Thoracic aorta (tissue), 2 donors: ENCODE results near the gene OR7G2. TPM values are rescaled to one million over a fixed set of nuclear protein-coding genes. Genes with fewer than 3 reads are reported as not detected.
"Not testable (repeated sequence)": the region's sequence is repeated elsewhere in the genome, so short reads cannot be mapped to it uniquely, and the experiment has no call there.

Experiments used
- ATAC-seq: fragments of 150-250 bp; one replicate; pipeline ENCODE4 v1.8.0; 2017; ENCODE audit warnings: low read depth; ENCODE audit not compliant: insufficient number of reproducible peaks, low FRiP score
- DNase-seq: peaks from one replicate; pipeline ENCODE4 v3.0.0-alpha.2; 2020; ENCODE audit warnings: low spot score
- H3K27ac ChIP-seq, 2 donors: fragments of 200-600 bp; sonication (generic); 1 replicate in 1 of 2; 2 replicates in 1 of 2; pipeline ENCODE4 v1.5.1; 2016; ENCODE audit warnings: mild to moderate bottlenecking in 2 of 2, moderate library complexity in 2 of 2
- H3K27me3 ChIP-seq: fragments of 200-600 bp; sonication (generic); replicated peaks from 2 replicates; pipeline ENCODE4 v1.6.0; 2016; ENCODE audit warnings: mild to moderate bottlenecking; ENCODE audit not compliant: insufficient read depth
- H3K36me3 ChIP-seq: fragments of 200-600 bp; sonication (generic); one replicate; pipeline ENCODE4 v1.5.1; 2016
- H3K4me1 ChIP-seq, 2 donors: fragments of 200-600 bp; sonication (generic); 1 replicate in 1 of 2; 2 replicates in 1 of 2; pipeline versions ENCODE4 v1.5.1 to v1.6.0; 2016; ENCODE audit warnings: low read depth in 2 of 2, mild to moderate bottlenecking in 1 of 2; ENCODE audit not compliant: control insufficient read depth in 1 of 2
- H3K4me3 ChIP-seq: fragments of 200-600 bp; sonication (generic); 2 replicates; pipeline ENCODE4 v1.5.1; 2016; ENCODE audit warnings: mild to moderate bottlenecking
- H3K9me3 ChIP-seq: fragments of 200-600 bp; sonication (generic); 2 replicates; pipeline ENCODE4 v1.5.1; 2016
- CTCF ChIP-seq: fragments of 200-600 bp; sonication (generic); IDR thresholded peaks from one replicate; pipeline ENCODE4 v1.5.1; 2019; ENCODE audit warnings: antibody characterized with exemption
- total RNA-seq, 2 donors: library from RNA; depleted of rRNA; stranded (reverse); fragments of >200 nt; gene quantifications; one replicate each; pipeline versions ENCODE4 v1.1.0 to v1.2.3, GENCODE V29; 2016

OR7G2 gene
- total RNA-seq, 2 donors from 2014 or later, result not detected

- ATAC-seq, result no peak
- H3K9me3 ChIP-seq, result no peaks in the 10 kb centered on the region
- H3K4me1 ChIP-seq, result no peaks in the 10 kb centered on the region
- H3K36me3 ChIP-seq, result no peaks in the 10 kb centered on the region
- no peak overlapping the region for H3K4me3 ChIP-seq
- TF ChIP-seq CTCF, result no peak
- no peak for DNase-seq
- no peaks in the 10 kb centered on the region for H3K27me3 ChIP-seq
- H3K27ac ChIP-seq, result no peak overlapping the region
Measured at GRCh38 chr19:9057505-9058258, 49.6 kb downstream of the OR7G2 start.

GRCh38 chr19:9056131-9056530 lies 51.1 kb downstream of the OR7G2 start:
- H3K36me3 ChIP-seq, ATAC-seq, DNase-seq, H3K4me1 ChIP-seq, H3K27me3 ChIP-seq, H3K9me3 ChIP-seq, H3K4me3 ChIP-seq, H3K27ac ChIP-seq: not testable (repeated sequence)

- H3K27me3 ChIP-seq, result no peaks in the 10 kb centered on the region
- no peak overlapping the region for H3K4me3 ChIP-seq
- H3K27ac ChIP-seq, result no peak overlapping the region
- H3K4me1 ChIP-seq, result no peaks in the 10 kb centered on the region
- ATAC-seq, result no peak
- DNase-seq, result no peak
- H3K9me3 ChIP-seq, result no peaks in the 10 kb centered on the region
- no peak for TF ChIP-seq CTCF
- H3K36me3 ChIP-seq, result no peaks in the 10 kb centered on the region
Measured at GRCh38 chr19:9054765-9055164, 52.5 kb downstream of the OR7G2 start.

GRCh38 chr19:9054207-9054606 lies 53.1 kb downstream of the OR7G2 start:
- Histone ChIP-seq H3K4me3 (no peak overlapping the region), H3K27me3 (no peaks in the 10 kb centered on the region), H3K36me3 (no peaks in the 10 kb centered on the region), H3K4me1 (no peaks in the 10 kb centered on the region), H3K9me3 (no peaks in the 10 kb centered on the region), H3K27ac (no peak overlapping the region)
- ATAC-seq (no peak), DNase-seq (no peak)
- no peak for TF ChIP-seq CTCF

- DNase-seq, H3K36me3 ChIP-seq, H3K9me3 ChIP-seq, H3K4me1 ChIP-seq, H3K27me3 ChIP-seq, H3K27ac ChIP-seq, ATAC-seq, H3K4me3 ChIP-seq: not testable (repeated sequence)
Measured at GRCh38 chr19:9053674-9054073, 53.6 kb downstream of the OR7G2 start.

GRCh38 chr19:9052894-9053293 lies 54.4 kb downstream of the OR7G2 start:
- H3K4me1 ChIP-seq, result no peaks in the 10 kb centered on the region
- no peaks in the 10 kb centered on the region for H3K36me3 ChIP-seq
- no peak for TF ChIP-seq CTCF
- H3K4me3 ChIP-seq, result no peak overlapping the region
- H3K27ac ChIP-seq, result no peak overlapping the region
- H3K9me3 ChIP-seq, result no peaks in the 10 kb centered on the region
- DNase-seq (no peak), ATAC-seq (no peak)
- H3K27me3 ChIP-seq, result no peaks in the 10 kb centered on the region

Other genes with a start within 250 kb of the OR7G2 start
- under 1 TPM in 1 of 2 donors, not detected in 1; under 0.01 TPM for gene MUC16, start 97.1 kb downstream of the OR7G2 start, total RNA-seq
- not detected for gene OR1M1, start 20.4 kb downstream of the OR7G2 start, total RNA-seq
- not detected for gene OR7G1, start 8.3 kb upstream of the OR7G2 start, total RNA-seq
- gene OR7G3, start 19.5 kb upstream of the OR7G2 start, total RNA-seq, result not detected
- 10 to 100 TPM; 13.5 to 20.3 TPM for gene ZNF317, start 32.9 kb upstream of the OR7G2 start, total RNA-seq
- not detected for gene OR7D2, start 71.5 kb upstream of the OR7G2 start, total RNA-seq
- gene OR7D4, start 112.1 kb upstream of the OR7G2 start, total RNA-seq, result not detected
- gene OR7E24, start 143.5 kb upstream of the OR7G2 start, total RNA-seq, result not detected
- gene ZNF699, start 202.4 kb upstream of the OR7G2 start, total RNA-seq, result 10 to 100 TPM; 11.6 to 33.6 TPM
- gene ZNF559, start 216.7 kb upstream of the OR7G2 start, total RNA-seq, result 10 to 100 TPM; 22.7 to 26.5 TPM